H9 (cell line): Measurements from ENCODE around the gene CELF3. TPM values are rescaled to one million over a fixed set of nuclear protein-coding genes. Genes with fewer than 3 reads are reported as not detected.

ENCODE experiments used
- DNase-seq: peaks from one replicate; pipeline ENCODE4 v3.0.0-alpha.2; 2017
- H2AFZ ChIP-seq: one replicate; pipeline ENCODE4 v1.6.1; 2013; ENCODE audit warnings: mild to moderate bottlenecking, low read length, control low read depth, moderate library complexity
- H2AK5ac ChIP-seq: 2 replicates; pipeline ENCODE4 v1.6.1; 2013; ENCODE audit warnings: low read length, control low read depth, mixed read lengths; ENCODE audit not compliant: insufficient read length
- H2BK120ac ChIP-seq: one replicate; pipeline ENCODE4 v1.6.1; 2013; ENCODE audit warnings: low read depth, mild to moderate bottlenecking, low read length, control low read depth, inconsistent platforms; ENCODE audit not compliant: poor library complexity, severe bottlenecking
- H2BK12ac ChIP-seq: 2 replicates; pipeline ENCODE4 v1.6.1; 2013; ENCODE audit warnings: low read length, control low read depth, mixed read lengths, low read depth; ENCODE audit not compliant: insufficient read length
- H2BK15ac ChIP-seq: 2 replicates; pipeline ENCODE4 v1.6.1; 2013; ENCODE audit warnings: low read depth, low read length, control low read depth
- H2BK20ac ChIP-seq: one replicate; pipeline ENCODE4 v1.6.1; 2013; ENCODE audit warnings: low read depth, mild to moderate bottlenecking, low read length, control low read depth, inconsistent platforms; ENCODE audit not compliant: poor library complexity, severe bottlenecking
- H2BK5ac ChIP-seq: 2 replicates; pipeline ENCODE4 v1.6.1; 2013; ENCODE audit warnings: low read length, control low read depth, mixed read lengths; ENCODE audit not compliant: insufficient read length
- H3K14ac ChIP-seq: 2 replicates; pipeline ENCODE4 v1.6.1; 2013; ENCODE audit warnings: low read length, control low read depth; ENCODE audit not compliant: insufficient read depth
- H3K18ac ChIP-seq: 2 replicates; pipeline ENCODE4 v1.6.1; 2013; ENCODE audit warnings: low read depth, mild to moderate bottlenecking, mixed read lengths, low read length, control low read depth; ENCODE audit not compliant: insufficient read length
- H3K23ac ChIP-seq: 2 replicates; pipeline ENCODE4 v1.6.1; 2013; ENCODE audit warnings: low read length, control low read depth, mixed read lengths, low read depth; ENCODE audit not compliant: insufficient read length
- H3K23me2 ChIP-seq: 2 replicates; pipeline ENCODE4 v1.6.1; 2013; ENCODE audit warnings: low read depth, mild to moderate bottlenecking, mixed read lengths, low read length, control low read depth; ENCODE audit not compliant: insufficient read length, poor library complexity, severe bottlenecking
- H3K27ac ChIP-seq: 2 replicates; pipeline ENCODE4 v1.5.1; 2013; ENCODE audit warnings: low read length, control low read depth, mixed read lengths, low read depth; ENCODE audit not compliant: insufficient read length
- H3K27me3 ChIP-seq: 2 replicates; pipeline ENCODE4 v1.6.1; 2013; ENCODE audit warnings: low read length, control low read depth, inconsistent platforms; ENCODE audit not compliant: insufficient read depth
- H3K4ac ChIP-seq: 2 replicates; pipeline ENCODE4 v1.6.1; 2013; ENCODE audit warnings: low read depth, mild to moderate bottlenecking, control low read depth, inconsistent platforms, low read length, moderate library complexity
- H3K4me1 ChIP-seq: 2 replicates; pipeline ENCODE4 v1.6.1; 2013; ENCODE audit warnings: low read length, control low read depth, inconsistent platforms; ENCODE audit not compliant: insufficient read depth
- H3K4me2 ChIP-seq: 2 replicates; pipeline ENCODE4 v1.6.1; 2013; ENCODE audit warnings: low read length, control low read depth, mixed read lengths; ENCODE audit not compliant: insufficient read length, insufficient read depth
- H3K56ac ChIP-seq: 2 replicates; pipeline ENCODE4 v1.6.1; 2013; ENCODE audit warnings: low read depth, mild to moderate bottlenecking, mixed read lengths, low read length, control low read depth; ENCODE audit not compliant: insufficient read length
- H3K79me1 ChIP-seq: 2 replicates; pipeline ENCODE4 v1.6.1; 2013; ENCODE audit warnings: low read depth, mild to moderate bottlenecking, moderate library complexity, low read length, control low read depth, inconsistent platforms; ENCODE audit not compliant: insufficient read depth, poor library complexity, severe bottlenecking
- H3K79me2 ChIP-seq: 2 replicates; pipeline ENCODE4 v1.6.1; 2013; ENCODE audit warnings: low read length, control low read depth, inconsistent platforms; ENCODE audit not compliant: insufficient read depth
- H3K9ac ChIP-seq: 2 replicates; pipeline ENCODE4 v1.6.1; 2013; ENCODE audit warnings: low read length, control low read depth, mixed read lengths; ENCODE audit not compliant: insufficient read length; ENCODE audit errors: extremely low read depth
- H3K9me3 ChIP-seq: one replicate; pipeline ENCODE4 v1.6.1; 2013; ENCODE audit warnings: low read depth, low read length, inconsistent platforms; ENCODE audit not compliant: control insufficient read depth
- H3T11ph ChIP-seq: one replicate; pipeline ENCODE4 v1.6.1; 2013; ENCODE audit warnings: mild to moderate bottlenecking, low read length, control low read depth, inconsistent platforms
- H4K20me1 ChIP-seq: one replicate; pipeline ENCODE4 v1.6.1; 2013; ENCODE audit not compliant: control insufficient read depth, insufficient read length, insufficient read depth
- H4K5ac ChIP-seq: 2 replicates; pipeline ENCODE4 v1.6.1; 2013; ENCODE audit warnings: low read depth, mild to moderate bottlenecking, mixed read lengths, low read length, control low read depth; ENCODE audit not compliant: insufficient read length
- H4K8ac ChIP-seq: replicated peaks from 2 replicates; pipeline ENCODE4 v1.6.1; 2013; ENCODE audit warnings: low read length, control low read depth, mixed read lengths, low read depth; ENCODE audit not compliant: insufficient read length
- H4K91ac ChIP-seq: 2 replicates; pipeline ENCODE4 v1.6.1; 2013; ENCODE audit warnings: low read depth, mild to moderate bottlenecking, moderate library complexity, mixed read lengths, low read length, control low read depth; ENCODE audit not compliant: insufficient read length
- H3K27ac Mint-ChIP-seq, 3 experiments: 2 replicates in 2 of 3; 3 replicates in 1 of 3; pipeline ENCODE4 v1.8.0; 2020 to 2021; ENCODE audit warnings: mixed read lengths in 3 of 3, mild to moderate bottlenecking in 1 of 3, moderate library complexity in 1 of 3
- H3K27me3 Mint-ChIP-seq: 2 replicates; pipeline ENCODE4 v1.8.0; 2021; ENCODE audit warnings: low read depth, mild to moderate bottlenecking, moderate library complexity, mixed read lengths
- H3K36me3 Mint-ChIP-seq, 3 experiments: 2 replicates in 2 of 3; 3 replicates in 1 of 3; pipeline ENCODE4 v1.8.0; 2020 to 2021; ENCODE audit warnings: low read depth in 3 of 3, mixed read lengths in 3 of 3; ENCODE audit not compliant: insufficient read depth in 1 of 3
- H3K4me1 Mint-ChIP-seq, 2 experiments: 2 replicates each; pipeline ENCODE4 v1.8.0; 2020; ENCODE audit warnings: mixed read lengths in 2 of 2
- H3K4me3 Mint-ChIP-seq, 2 experiments: 2 replicates in 1 of 2; 3 replicates in 1 of 2; pipeline ENCODE4 v1.8.0; 2020 to 2021; ENCODE audit warnings: mild to moderate bottlenecking in 2 of 2, mixed read lengths in 2 of 2, moderate library complexity in 1 of 2
- H3K9me3 Mint-ChIP-seq, 2 experiments: 2 replicates in 1 of 2; 3 replicates in 1 of 2; pipeline ENCODE4 v1.8.0; 2020; ENCODE audit warnings: mild to moderate bottlenecking in 2 of 2, mixed read lengths in 2 of 2, moderate library complexity in 1 of 2
- CTCF ChIP-seq: fragments of 200-600 bp; sonication (generic); conservative IDR thresholded peaks from 3 replicates; pipeline ENCODE4 v1.8.0; 2021; ENCODE audit warnings: antibody characterized with exemption, mild to moderate bottlenecking
- WGBS: extraction: QIAGEN DNeasy Blood & Tissue Kit; methylation state at CpG from one replicate; pipeline ENCODE4 v1.1.7; 2013; ENCODE audit warnings: missing lambda C conversion rate, low lambda C conversion rate, mixed read lengths; ENCODE audit not compliant: insufficient read length; ENCODE audit errors: extremely low coverage; 5-methylcytosine and 5-hydroxymethylcytosine counted together
- total RNA-seq: library from RNA; stranded (reverse); gene quantifications from 2 replicates; pipeline ENCODE4 v1.2.1, GENCODE V29; 2021

Gene CELF3
- total RNA-seq, 1 experiment from 2014 or later, result 0.90 TPM

- no peak overlapping the region for H4K8ac ChIP-seq
- H2BK12ac ChIP-seq, result no peak overlapping the region
- no peak overlapping the region for H3K23ac ChIP-seq
- no peak overlapping the region for H3K4ac ChIP-seq
- H4K91ac ChIP-seq, result no peak overlapping the region
- H3K4me1 ChIP-seq, result 0 out of 2 replicates have a peak, but pooled peaks cover 6% of the 10 kb centered on the region
- H3K27ac Mint-ChIP-seq, result no peak overlapping the region
- no peak overlapping the region for H2AK5ac ChIP-seq
- H2BK5ac ChIP-seq, result no peak overlapping the region
- no CpG with 5 or more reads among the region's 1 CpG for WGBS
- no peaks in the 10 kb centered on the region for H3K36me3 Mint-ChIP-seq
- no peaks in the 10 kb centered on the region for H3K9me3 Mint-ChIP-seq
- peaks cover 21% of the 10 kb centered on the region for H3K23me2 ChIP-seq
- H4K5ac ChIP-seq, result no peak overlapping the region
- H4K20me1 ChIP-seq, result no peaks in the 10 kb centered on the region
- H3K4me1 Mint-ChIP-seq, result peaks cover 55 to 62% of the 10 kb centered on the region in 2 experiments
- DNase-seq, result no peak
- H3K27me3 Mint-ChIP-seq, result peaks cover 76% of the 10 kb centered on the region
- H2BK20ac ChIP-seq, result no peak overlapping the region
- H3K27ac ChIP-seq, result no peak overlapping the region
- H3K14ac ChIP-seq, result no peak overlapping the region
- H3T11ph ChIP-seq, result no peak overlapping the region
- H2BK15ac ChIP-seq, result no peak overlapping the region
- H3K9me3 ChIP-seq, result no peaks in the 10 kb centered on the region
- H3K27me3 ChIP-seq, result peaks cover 24% of the 10 kb centered on the region; the same call in 1 of the 2 replicates
- H3K79me2 ChIP-seq, result no peaks in the 10 kb centered on the region
- no peak overlapping the region for H3K56ac ChIP-seq
- no peak overlapping the region for H2BK120ac ChIP-seq
- no peak overlapping the region for H3K4me2 ChIP-seq
- no peak overlapping the region for H2AFZ ChIP-seq
- TF ChIP-seq CTCF, result no peak
- no peak overlapping the region for H3K4me3 Mint-ChIP-seq
- H3K18ac ChIP-seq, result no peak overlapping the region
- H3K79me1 ChIP-seq, result no peaks in the 10 kb centered on the region
- no peak overlapping the region for H3K9ac ChIP-seq
These were observed 3.5 kb upstream of the CELF3 start for GRCh38 chr1:151720125-151720524.
